ENCODE data around the gene PACC1.

DNA sequence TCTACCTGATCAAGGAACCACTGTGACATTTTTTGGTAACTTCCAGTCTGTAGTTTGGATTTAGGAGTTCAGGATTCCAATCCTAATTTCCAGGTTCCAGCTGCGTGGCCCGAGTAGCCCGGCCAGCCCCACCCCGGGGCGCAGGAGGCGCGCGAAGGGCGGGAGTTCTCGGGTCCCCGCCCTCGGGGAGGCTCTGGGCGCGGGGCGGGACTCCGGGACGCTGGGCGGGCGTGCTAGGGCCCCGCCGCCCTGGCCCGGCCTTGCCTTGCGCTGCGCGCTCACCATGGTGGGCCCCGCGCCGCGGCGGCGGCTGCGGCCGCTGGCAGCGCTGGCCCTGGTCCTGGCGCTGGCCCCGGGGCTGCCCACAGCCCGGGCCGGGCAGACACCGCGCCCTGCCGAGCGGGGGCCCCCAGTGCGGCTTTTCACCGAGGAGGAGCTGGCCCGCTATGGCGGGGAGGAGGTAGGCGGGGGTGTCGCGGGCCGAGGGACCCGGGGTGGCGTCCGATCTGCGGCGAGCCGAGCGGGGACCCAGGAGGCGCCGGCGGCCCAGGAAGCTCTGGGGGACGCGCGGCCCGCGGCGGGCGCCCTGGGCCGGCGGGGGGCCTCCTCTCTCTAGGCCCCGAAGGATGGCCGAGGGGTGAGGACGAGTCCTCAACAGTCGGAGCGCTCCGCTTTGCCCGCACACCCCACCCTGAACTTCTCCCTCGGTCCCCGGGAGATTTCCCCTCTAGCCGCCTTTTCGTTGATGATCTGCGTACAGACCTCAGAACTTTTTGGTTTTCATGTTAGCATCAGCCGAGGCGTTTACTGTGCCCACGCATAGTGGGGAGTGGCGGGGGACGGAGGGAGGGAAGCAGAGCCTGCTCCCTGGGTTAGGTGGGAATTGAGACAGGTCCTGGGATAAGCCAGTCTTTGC, 18.2 kb upstream of the PACC1 start, which contains the start of gene NENF:
- TF ChIP-seq, protein P1, sequence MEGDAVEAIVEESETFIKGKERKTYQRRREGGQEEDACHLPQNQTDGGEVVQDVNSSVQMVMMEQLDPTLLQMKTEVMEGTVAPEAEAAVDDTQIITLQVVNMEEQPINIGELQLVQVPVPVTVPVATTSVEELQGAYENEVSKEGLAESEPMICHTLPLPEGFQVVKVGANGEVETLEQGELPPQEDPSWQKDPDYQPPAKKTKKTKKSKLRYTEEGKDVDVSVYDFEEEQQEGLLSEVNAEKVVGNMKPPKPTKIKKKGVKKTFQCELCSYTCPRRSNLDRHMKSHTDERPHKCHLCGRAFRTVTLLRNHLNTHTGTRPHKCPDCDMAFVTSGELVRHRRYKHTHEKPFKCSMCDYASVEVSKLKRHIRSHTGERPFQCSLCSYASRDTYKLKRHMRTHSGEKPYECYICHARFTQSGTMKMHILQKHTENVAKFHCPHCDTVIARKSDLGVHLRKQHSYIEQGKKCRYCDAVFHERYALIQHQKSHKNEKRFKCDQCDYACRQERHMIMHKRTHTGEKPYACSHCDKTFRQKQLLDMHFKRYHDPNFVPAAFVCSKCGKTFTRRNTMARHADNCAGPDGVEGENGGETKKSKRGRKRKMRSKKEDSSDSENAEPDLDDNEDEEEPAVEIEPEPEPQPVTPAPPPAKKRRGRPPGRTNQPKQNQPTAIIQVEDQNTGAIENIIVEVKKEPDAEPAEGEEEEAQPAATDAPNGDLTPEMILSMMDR (IDR thresholded peaks at IDR 0.05 in 4 of 5, conservative IDR thresholded peaks at IDR 0.05 in 1 of 5) = no peak
- peak; percentile 81 to 83 for TF ChIP-seq POLR2A (IDR thresholded peaks at IDR 0.05)
